ENCODE measurements around the gene MDM2. TPM values are rescaled to one million over a fixed set of nuclear protein-coding genes. Genes with fewer than 3 reads are reported as not detected.

MDM2 gene
- total and polyA plus RNA-seq, 2 donors (not counting 3 experiments of a cell fraction or from before 2014, with no cell fraction given), result 16.7 to 270 TPM

DNA sequence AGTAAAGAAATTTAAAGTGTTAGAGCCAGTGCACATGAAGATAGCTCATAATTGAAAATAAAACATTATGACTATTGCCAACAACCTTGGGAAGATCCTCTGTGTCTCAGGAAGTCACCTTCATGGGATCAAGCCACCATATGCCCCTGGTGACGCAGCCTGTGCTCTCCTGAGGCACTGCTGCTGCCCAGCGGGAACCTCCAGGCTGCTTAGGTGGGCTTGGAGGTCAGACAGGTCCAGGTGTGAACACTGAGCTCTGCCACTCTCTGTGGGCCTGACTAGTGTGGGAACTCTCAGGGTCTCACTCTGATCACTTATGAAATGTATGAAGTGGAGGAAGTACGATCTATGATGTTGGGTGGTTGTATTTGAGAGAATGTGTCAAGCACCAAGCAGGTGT lies 45.3 kb upstream of the MDM2 start:
- BruUV-seq (replicated peaks), result no TSS peak
- ChIA-PET POLR2A (no interaction called here), CTCF (interaction anchor here (0.9 kb wide), 1 partner anchor 22 kb away, joined by 3 read pairs; no protein-coding TSS in a partner anchor)
- H3K9me1 ChIP-seq (replicated peaks; ENCODE audit: control insufficient read depth, extremely low read depth, insufficient read depth, low read length), result no peaks in the 10 kb centered on the region
- no peaks in the 10 kb centered on the region for H3K9me3 ChIP-seq (replicated peaks; ENCODE audit: control insufficient read depth, insufficient read depth, low read length)
- no peak for TF ChIP-seq FOS (IDR thresholded peaks at IDR 0.05; ENCODE audit: borderline replicate concordance, insufficient read depth, low read length)
- no peak for TF ChIP-seq GATA2 (IDR thresholded peaks at IDR 0.05; ENCODE audit: insufficient read depth, insufficient read length, low read depth, low read length)
- no peaks in the 10 kb centered on the region for H3K27me3 ChIP-seq (ENCODE audit: control insufficient read depth in 2 of 2, insufficient read depth in 2 of 2, low read length in 2 of 2)
- DNase-seq (ENCODE audit: low read depth, low spot score) (no peak), FAIRE-seq (no peak)
- dilution Hi-C loops (cut with MboI; ENCODE audit: extremely low pct_ligation_motif_present, low sequenced_read_pairs), result no loop called here
- H3K79me2 ChIP-seq (ENCODE audit: control insufficient read depth, insufficient read depth, low read length), result no peaks in the 10 kb centered on the region
- no peaks in the 10 kb centered on the region for H4K20me1 ChIP-seq (replicated peaks; ENCODE audit: control insufficient read depth, extremely low read depth, insufficient read depth, low read length)
- intact Hi-C loops (cut with micrococcal nuclease), result no loop called here
- no peak overlapping the region for H2AFZ ChIP-seq (ENCODE audit: low read depth, low read length)
- H3K9ac ChIP-seq (replicated peaks; ENCODE audit: extremely low read depth, insufficient read depth, low read length), result no peak overlapping the region
- H3K4me1 ChIP-seq (ENCODE audit: control insufficient read depth, extremely low read depth, insufficient read depth, low read length), result no peaks in the 10 kb centered on the region
- H3K27ac ChIP-seq (ENCODE audit: insufficient read depth, low read depth, low read length), result no peak overlapping the region
- no peaks in the 10 kb centered on the region for H3K36me3 ChIP-seq (ENCODE audit: control insufficient read depth in 2 of 2, extremely low read depth in 1 of 2, insufficient read depth in 2 of 2, low read length in 2 of 2)
- no peak overlapping the region for H3K4me2 ChIP-seq (ENCODE audit: insufficient read depth, low read length)
- H3K4me3 ChIP-seq (replicated peaks in 1 of 3; ENCODE audit: insufficient read depth in 1 of 3, low read depth in 1 of 3, low read length in 3 of 3), result no peak overlapping the region

DNA sequence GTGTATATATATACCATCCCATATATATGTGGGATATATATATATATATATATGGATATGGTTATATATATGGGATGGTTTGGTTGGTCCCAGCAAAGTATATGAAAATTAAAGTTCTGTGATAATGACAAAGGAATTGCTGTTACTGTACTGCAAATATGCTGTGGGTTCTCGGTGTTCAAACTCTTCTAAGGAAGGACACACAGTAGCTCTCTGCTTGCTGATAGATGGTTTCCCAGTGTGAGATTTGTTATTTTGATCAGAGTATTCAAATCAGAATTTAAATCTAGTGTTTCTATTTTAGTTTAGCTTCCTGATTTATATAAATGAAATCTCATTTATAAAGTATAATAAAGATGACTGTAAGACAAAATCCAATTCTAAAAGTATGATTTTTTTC lies 42.3 kb upstream of the MDM2 start:
- H3K9me3 ChIP-seq (replicated peaks; ENCODE audit: control insufficient read depth, insufficient read depth, low read length), result no peaks in the 10 kb centered on the region
- no peaks in the 10 kb centered on the region for H3K27me3 ChIP-seq (ENCODE audit: control insufficient read depth in 2 of 2, insufficient read depth in 2 of 2, low read length in 2 of 2)
- intact Hi-C loops (cut with micrococcal nuclease), result no loop called here
- no peaks in the 10 kb centered on the region for H3K9me1 ChIP-seq (replicated peaks; ENCODE audit: control insufficient read depth, extremely low read depth, insufficient read depth, low read length)
- no TSS peak for BruUV-seq (replicated peaks)
- POLR2A ChIA-PET, result no interaction called here
- DNase-seq (ENCODE audit: low read depth, low spot score) (no peak), FAIRE-seq (no peak)
- H3K27ac ChIP-seq (ENCODE audit: insufficient read depth, low read depth, low read length), result no peak overlapping the region
- no peak overlapping the region for H2AFZ ChIP-seq (ENCODE audit: low read depth, low read length)
- no peaks in the 10 kb centered on the region for H3K36me3 ChIP-seq (ENCODE audit: control insufficient read depth in 2 of 2, extremely low read depth in 1 of 2, insufficient read depth in 2 of 2, low read length in 2 of 2)
- no peak overlapping the region for H3K4me3 ChIP-seq (replicated peaks in 1 of 3; ENCODE audit: insufficient read depth in 1 of 3, low read depth in 1 of 3, low read length in 3 of 3)
- H3K79me2 ChIP-seq (ENCODE audit: control insufficient read depth, insufficient read depth, low read length), result no peaks in the 10 kb centered on the region
- dilution Hi-C loops (cut with MboI; ENCODE audit: extremely low pct_ligation_motif_present, low sequenced_read_pairs), result no loop called here
- H3K9ac ChIP-seq (replicated peaks; ENCODE audit: extremely low read depth, insufficient read depth, low read length), result no peak overlapping the region
- CTCF ChIA-PET, result interaction anchor here (0.6 kb wide), 1 partner anchor 13 kb away, joined by 3 read pairs; no protein-coding TSS in a partner anchor
- no peaks in the 10 kb centered on the region for H4K20me1 ChIP-seq (replicated peaks; ENCODE audit: control insufficient read depth, extremely low read depth, insufficient read depth, low read length)
- no peaks in the 10 kb centered on the region for H3K4me1 ChIP-seq (ENCODE audit: control insufficient read depth, extremely low read depth, insufficient read depth, low read length)
- H3K4me2 ChIP-seq (ENCODE audit: insufficient read depth, low read length), result no peak overlapping the region
- TF ChIP-seq, protein P1, sequence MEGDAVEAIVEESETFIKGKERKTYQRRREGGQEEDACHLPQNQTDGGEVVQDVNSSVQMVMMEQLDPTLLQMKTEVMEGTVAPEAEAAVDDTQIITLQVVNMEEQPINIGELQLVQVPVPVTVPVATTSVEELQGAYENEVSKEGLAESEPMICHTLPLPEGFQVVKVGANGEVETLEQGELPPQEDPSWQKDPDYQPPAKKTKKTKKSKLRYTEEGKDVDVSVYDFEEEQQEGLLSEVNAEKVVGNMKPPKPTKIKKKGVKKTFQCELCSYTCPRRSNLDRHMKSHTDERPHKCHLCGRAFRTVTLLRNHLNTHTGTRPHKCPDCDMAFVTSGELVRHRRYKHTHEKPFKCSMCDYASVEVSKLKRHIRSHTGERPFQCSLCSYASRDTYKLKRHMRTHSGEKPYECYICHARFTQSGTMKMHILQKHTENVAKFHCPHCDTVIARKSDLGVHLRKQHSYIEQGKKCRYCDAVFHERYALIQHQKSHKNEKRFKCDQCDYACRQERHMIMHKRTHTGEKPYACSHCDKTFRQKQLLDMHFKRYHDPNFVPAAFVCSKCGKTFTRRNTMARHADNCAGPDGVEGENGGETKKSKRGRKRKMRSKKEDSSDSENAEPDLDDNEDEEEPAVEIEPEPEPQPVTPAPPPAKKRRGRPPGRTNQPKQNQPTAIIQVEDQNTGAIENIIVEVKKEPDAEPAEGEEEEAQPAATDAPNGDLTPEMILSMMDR (IDR thresholded peaks at IDR 0.05; ENCODE audit: extremely low read depth in 1 of 2, insufficient read depth in 1 of 2, low read depth in 1 of 2, low read length in 2 of 2), result no peak
- no peak for TF ChIP-seq MYC (IDR thresholded peaks at IDR 0.05; ENCODE audit: low read depth, low read length)
- TF ChIP-seq GATA2 (IDR thresholded peaks at IDR 0.05; ENCODE audit: insufficient read depth, insufficient read length, low read depth, low read length), result no peak
- TF ChIP-seq, protein P2, sequence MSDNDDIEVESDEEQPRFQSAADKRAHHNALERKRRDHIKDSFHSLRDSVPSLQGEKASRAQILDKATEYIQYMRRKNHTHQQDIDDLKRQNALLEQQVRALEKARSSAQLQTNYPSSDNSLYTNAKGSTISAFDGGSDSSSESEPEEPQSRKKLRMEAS (IDR thresholded peaks at IDR 0.05; ENCODE audit: insufficient read depth, insufficient read length), result no peak
- TF ChIP-seq POLR2AphosphoS5 (IDR thresholded peaks at IDR 0.05; ENCODE audit: insufficient read depth, low read depth, low read length), result no peak
- no peak for TF ChIP-seq JUN (IDR thresholded peaks at IDR 0.05; ENCODE audit: borderline replicate concordance, insufficient read depth, insufficient read length, low read depth)
- TF ChIP-seq EZH2 (IDR thresholded peaks at IDR 0.05; ENCODE audit: borderline replicate concordance, low read depth, low read length, severe bottlenecking), result no peak
- TF ChIP-seq FOS (IDR thresholded peaks at IDR 0.05; ENCODE audit: borderline replicate concordance, insufficient read depth, low read length), result no peak
- TF ChIP-seq POLR2A (IDR thresholded peaks at IDR 0.05; ENCODE audit: low read depth, low read length), result no peak
